NCI-H1048 (cell line): ENCODE measurements around the gene AGRN.

Experiments used
- DNase-seq: peaks from one replicate; lab custom pipeline; 2025; lab: John Stamatoyannopoulos, UW

AGRN gene

DNA sequence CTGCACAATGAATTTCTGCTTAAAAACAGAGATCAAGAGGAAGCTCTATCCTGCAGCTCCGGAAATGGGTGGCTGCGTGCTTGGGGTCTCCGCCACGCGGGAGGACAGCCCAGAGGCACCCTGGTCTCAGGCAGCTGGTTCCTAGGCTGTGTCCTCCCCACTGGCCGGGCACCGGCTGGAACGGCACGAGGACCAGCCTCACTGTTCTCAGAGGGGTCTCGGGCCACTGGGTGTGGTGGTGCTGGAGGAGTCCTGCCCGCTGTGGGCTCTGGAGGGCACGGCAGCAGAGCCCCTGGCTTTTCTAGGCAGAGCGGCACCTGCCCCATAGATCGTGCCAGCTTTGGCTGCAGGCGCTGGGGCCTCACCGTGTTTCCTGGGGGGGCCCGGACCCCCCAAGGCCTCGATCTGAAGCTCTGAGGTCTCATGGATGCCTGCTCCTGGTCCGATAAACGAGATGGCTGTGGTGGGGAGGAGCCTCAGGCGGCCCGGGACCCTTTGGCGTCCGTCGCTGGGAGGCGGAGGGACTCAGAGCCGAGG is 62.4 kb downstream of the AGRN start:
- DNase-seq = no peak

DNA sequence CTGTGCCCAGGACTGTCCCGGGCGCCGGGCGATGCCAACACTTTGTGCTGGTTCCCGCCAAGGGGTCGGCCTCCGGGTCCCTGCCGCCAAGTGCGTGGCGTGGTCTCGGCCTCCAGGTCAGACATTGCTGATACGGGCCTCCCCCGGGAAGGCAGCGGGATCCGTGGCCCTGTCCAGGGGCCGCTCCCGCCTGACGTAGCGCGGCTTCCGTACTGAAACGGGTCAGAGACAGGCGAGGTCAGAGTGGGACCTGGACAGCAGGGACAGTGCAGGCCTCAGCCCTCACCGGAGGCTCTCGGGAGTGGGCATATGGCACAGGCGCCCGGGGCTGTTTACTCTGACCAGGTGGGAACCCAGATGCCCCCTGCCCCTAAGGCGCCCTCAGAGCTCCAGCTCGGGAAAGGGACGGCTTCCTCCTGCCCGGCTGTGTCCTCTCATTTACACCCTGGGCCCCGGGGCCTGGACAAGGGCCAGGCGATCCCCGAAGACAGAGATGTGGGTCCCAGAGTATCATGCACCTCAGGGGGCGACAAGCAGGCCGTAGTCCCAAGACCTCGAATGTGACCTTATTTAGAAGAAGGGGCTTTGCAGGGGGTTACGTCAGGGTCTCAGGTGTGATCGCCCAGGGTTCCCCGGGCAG is 63.0 kb downstream of the AGRN start:
- DNase-seq = no peak

DNA sequence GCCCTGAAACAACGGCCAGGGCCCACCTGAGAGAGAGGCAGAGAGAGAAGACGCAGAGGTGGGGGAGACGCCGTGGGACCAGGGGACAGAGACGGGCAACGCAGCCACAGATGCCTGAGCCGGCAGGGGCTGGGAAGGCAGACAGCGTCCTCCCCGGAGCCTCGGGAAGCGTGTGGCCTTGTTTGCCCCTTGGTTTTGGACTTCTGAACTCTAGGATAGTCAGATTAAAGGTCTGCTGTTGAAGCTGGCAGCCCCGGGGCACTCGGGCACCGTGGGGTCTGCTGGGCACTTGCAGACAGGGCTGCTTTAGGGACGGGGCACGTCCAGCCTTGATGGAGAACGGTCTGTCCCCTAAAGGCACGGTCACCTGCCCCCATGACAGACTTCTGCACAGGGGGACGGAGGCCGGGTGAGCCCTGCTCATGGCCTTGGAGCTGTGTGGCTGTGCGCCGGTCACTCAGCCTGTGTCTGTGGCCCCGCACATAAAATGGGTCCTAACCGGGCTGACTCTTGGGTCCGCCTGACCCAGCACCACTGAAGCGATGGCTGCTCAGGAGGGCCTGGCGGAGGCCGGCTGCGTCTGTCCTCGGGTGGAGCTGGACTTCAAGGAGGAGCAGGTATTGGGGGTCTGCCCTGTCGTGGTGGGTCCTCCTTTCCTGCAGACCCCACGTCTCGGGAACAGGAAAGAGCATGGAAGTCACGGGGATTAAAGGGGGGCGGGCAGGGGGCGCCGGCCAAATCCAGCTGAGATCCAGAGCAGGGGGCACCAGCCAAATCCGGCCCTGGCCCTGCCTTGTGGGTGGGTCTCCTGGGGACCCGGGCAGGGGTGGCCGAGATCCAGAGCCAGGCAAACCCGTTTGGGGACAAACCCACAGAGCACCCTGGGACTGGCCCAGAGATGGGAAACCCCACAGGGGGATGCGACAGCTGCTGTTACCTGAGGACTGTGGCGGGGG is 63.8 kb downstream of the AGRN start:
- DNase-seq = no peak

DNA sequence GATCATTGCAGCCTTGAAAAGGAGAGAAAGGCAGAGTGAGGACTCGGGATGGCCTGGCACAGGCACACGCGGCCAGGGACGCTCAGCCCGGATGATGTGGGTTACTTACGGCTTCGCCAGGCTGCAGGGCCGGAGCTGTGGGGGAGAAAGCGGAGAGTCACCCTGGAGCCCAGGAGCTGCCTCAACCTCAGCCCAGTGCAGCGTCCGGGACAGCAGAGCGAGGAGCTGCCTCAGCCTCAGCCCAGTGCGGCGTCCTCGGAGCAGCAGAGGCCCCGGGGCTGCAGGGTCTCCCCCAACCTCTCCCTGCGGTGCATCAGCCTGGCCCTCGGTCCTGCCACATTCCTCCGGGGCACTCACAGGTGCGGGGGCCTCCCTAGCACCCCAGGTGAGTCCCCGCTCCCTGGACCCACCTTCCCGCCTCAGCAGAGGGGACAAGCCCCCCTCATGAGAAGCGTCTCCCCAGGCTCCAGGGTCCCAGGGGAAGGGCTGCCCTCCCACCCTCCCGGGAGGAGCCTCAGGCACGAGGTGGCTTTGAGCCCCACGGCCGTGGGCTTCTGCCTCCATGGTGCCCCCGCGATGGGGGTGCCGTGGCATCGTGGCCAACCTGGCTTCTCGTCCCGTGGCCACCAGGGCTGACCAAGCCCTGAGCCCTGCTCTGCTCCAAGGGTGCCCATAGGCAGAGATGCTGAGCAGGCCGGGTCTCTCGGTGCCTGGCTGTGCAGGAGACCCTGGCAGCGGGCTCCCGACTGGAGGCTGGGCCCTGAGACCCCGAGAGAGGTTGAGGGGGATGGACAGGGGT is 64.7 kb downstream of the AGRN start:
- DNase-seq = no peak

DNA sequence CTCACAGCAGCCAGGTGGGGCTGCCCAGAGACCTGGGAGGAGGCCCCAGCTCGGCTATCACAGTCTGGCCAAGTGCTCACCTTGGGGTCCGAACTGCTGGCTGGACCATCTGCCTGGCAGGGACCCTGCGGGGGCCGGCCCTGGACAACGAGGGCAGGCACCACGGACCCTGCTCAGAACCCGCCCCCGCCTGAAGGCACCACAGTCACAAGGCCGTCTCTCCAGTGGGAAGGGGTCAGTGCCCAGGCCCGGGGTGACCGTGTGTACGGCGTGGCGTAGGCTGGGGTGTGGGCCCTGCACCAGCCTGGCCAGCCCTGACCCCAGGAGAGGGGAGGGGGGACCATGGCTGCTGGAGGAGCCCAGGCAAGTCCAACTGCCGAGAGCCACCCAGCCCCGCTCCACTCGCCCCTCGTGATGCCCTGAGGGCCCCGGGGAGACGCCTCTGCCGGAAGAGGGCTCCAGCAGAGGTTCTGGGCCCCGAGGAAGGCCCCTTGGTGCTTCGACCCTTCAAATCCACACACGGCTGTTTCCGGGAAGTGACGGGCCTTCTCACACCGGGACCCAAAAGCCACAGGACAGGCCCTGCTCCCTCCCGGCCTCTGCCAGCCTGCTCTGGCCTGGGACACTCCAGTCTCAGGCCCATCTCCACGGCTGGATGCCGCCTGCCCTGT is 65.4 kb downstream of the AGRN start:
- DNase-seq = no peak

DNA sequence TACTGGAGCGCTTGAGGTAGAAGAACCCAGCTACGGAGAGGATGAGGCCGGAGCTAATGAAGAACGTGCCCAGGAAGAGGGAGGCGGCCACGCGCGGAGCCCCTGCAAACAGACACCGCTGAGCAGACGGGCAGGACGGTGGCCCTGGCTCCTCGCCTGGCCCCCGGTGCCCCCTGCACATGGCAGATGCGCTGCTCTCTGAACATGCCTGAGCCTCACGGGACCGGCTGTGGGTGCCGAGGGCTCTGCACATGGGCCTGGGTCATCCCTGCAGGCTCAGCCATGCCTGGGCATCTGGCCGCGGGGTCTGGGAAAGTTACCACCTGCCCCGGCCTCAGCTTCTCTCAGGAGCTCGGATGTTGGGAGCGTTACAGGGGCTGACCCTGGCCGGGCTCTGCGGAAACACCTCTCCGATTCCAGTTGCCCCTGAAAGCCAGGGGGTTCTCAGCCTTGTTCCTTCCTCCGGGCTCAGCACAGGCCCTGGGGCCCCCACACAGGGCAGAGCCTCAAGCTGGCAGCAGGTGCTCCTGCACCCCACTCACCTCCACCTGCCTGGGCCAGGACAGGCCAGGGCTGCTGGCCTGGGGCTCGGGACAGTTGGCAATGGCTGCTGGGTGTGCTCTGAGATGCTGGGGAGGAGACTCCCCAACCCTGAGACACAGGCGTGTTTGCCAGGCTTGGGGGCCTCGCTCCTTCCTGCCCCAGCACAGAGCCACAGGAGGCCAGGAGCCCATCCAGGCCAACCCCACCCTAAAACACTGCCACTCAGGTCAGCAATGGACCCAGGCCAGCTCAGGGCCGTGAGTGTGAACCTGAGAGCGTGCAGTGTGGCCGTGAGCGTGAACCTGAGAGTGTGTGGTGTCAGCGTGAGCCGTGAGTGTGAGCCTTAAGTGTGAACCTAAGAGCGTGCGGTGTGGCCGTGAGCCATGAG is 66.3 kb downstream of the AGRN start:
- no peak for DNase-seq

DNA sequence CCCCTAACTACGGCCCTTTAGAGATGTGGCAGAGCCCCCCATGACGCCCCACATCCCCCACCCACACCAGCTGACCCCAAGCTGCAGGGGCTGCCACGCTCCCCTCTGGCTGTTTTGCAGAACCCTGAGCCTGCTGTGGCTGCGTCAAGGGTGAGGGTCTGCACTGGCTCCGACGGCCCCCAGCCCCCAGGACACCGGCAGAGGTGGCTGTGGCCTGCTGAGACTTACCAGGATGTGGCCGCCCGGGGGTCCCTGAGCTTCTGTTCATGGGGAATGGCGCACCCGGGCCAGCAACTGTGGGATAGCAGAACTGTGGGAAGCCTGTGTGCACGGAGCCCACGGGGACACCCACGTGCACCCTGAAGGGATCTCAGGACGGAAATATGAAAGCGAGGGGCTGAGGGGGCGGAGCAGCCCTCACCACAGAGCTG is 67.0 kb downstream of the AGRN start:
- no peak for DNase-seq

DNA sequence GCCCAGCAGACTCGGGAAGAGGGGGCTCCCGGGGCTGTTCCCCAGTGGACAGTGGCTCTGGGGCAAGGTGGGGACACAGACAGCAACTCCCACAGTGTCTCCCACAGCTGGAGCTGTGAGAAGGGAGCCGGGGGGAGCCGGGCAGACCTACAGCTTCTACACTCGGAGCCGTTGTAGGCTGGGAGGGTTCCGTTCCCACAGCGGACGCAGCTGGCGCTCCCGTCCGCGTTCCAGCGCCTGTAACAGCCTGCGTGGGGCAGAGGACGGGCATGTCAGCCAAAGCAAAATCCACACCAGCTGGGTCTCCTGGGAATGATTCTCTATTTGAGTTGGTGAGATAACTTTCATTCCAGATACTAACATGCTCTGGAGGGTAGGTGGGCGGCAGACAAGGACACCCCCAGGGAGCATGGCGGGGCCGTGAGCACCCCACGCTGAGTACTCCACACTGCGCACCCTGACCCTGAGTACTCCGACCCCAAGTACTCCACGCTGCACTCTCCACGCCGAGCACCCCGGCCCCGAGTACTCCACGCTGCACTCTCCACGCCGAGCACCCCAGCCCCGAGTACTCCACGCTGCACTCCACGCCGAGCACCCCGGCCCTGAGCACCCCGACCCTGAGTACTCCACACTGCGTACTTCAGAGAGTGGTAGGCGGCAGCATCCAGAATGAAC is 67.6 kb downstream of the AGRN start:
- DNase-seq = no peak

DNA sequence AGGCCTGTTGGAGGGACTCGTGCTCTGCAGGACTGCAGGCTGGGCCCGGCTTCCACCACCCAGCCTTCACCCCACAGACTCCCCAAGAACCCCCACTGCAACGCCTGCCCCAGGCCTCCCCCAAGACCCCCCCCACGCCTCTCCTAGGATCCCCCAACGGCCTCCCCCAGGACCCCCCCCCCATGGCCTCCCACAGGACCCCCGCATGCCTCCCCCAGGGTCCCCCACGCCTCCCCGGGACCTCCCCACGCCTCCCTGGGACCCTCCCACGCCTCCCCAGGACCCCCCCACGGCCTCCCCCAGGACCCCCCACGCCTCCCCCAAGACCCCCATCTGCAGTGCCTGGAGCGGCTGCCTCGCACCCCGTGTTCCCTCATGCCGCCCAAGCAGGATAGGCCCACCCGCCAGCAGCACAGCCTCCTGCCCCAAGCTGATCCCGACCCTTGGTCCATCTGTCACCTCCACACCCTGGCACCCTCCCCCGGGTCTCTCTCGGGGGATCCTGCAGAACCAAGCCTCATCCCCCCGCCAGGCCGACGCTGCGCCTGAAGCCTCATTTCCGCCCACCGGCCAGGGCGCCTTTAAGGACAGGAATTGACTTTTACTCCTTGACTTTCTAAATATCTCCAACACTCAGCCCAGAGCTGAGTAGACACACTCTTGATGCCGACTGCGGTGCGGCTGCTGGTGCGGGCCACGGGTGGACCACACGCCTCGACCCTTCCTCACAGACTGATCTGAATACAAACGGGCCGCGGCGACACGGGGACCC is 68.3 kb downstream of the AGRN start:
- DNase-seq = no peak

DNA sequence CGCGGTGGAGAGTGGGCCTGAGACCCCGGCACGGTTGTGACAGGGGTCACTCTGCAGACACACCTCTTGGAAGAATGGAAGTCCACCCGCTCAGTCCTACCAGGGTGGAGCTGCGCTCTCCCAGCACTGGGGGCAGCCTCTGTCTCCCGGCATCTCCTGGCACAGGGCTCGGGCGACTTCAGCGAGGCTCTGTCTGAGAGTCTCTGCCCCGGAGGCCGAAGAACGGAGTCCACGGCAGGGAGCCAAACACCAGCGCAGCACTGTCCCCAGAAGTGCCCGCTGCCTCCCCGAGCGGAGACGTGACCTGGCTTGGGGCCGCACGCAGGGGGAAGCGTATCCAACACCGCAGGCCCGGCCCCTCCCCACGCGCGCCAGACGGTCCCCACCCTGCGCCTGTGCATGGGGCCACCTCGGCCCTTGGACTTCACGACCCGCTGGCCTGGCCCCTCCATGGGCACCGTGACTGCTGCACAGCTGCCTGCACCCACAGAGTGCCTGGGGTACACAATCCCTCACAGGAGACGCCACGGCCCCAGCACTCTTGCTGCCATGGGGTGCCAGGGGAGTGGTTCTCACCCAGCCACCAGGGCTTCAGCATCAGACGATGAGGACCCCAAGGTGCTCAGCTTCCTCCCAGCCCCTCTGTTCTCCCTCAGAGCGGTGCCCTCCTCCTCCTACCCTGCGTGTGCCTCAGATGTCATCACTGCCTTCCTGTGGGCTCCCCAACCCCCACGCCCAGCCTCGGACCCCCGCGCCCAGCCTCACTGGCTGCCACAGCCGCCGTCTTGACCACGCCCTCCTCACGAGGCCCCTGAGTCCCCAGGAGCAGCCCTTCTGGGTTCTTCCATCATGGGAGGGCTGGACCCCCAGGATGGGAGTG is 69.1 kb downstream of the AGRN start:
- DNase-seq = no peak

DNA sequence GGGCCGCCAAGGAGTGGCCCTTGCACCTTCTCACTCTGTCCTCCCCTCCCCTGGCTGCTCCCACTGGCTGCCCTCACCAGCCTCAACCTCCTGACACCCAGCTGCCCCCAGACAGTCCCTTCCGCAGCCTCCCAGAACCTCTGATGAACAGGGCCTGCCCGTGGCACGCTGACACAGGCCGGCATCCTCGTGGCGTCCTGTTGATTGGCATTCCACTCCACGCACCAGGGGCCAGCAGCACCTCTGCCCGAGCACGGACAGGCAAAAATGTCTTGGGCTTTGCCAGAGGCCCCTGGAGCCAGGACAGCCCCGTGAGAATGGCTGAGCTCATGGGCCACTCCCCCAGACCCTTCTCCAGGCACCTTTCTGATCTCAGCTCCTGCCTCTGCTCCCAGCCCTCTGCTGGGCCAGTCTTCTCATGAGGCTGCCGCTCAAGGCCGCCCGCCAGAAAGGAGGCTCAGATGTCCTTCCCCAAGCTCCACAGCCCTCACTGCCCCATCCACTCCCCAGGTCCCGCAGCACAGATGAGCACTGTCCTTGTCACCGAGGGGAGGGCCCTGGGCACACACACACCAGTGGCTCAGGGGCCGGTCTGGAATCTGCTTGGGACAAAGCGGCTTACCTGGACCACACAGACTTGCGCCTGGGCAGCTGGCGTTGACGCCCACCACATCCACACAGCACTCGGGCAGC is 70.0 kb downstream of the AGRN start:
- no peak for DNase-seq

DNA sequence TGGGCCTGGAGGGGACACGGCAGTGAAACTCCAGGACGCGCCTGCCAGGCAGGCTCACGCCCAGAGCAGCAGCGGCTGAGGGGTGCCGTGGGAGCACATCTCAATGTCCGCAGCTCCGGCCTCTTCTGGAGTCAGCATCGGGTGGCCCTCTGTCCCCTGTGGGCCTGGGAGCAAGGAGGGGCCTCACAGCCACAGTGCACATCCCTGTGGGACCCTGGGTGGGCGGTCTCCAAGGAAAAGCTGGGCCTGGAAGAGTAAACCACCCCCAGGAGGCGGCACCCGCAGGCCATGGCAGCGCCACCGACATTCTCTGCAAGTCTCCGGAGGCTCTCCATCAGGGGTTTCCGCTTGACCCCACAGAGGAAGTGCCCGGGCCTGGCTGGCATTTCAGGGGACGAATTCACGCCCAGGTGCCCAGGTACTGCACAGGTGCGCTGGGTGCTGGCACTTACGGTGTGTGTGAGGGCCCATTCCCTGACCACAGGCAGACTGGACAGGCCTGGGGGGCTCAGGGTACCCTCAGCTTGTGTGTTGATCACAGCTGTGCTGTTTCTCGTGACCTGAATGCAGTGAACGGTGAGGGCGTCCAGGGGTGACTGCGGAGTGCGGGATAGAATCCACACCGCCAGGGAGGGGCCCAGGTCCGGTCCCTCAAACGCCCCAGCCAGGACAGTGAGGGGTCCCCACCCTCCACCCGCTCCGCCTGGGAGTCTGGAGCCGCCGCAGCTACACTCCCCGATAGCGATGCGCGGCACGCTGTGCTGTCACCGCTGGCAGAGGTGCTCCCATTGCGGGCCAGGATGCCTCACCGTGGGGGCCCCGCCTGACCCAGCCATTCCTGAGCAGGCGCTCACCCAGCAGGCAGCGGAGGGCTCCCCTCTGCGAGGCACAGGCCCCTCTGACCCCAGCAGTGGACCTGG is 70.8 kb downstream of the AGRN start:
- no peak for DNase-seq

DNA sequence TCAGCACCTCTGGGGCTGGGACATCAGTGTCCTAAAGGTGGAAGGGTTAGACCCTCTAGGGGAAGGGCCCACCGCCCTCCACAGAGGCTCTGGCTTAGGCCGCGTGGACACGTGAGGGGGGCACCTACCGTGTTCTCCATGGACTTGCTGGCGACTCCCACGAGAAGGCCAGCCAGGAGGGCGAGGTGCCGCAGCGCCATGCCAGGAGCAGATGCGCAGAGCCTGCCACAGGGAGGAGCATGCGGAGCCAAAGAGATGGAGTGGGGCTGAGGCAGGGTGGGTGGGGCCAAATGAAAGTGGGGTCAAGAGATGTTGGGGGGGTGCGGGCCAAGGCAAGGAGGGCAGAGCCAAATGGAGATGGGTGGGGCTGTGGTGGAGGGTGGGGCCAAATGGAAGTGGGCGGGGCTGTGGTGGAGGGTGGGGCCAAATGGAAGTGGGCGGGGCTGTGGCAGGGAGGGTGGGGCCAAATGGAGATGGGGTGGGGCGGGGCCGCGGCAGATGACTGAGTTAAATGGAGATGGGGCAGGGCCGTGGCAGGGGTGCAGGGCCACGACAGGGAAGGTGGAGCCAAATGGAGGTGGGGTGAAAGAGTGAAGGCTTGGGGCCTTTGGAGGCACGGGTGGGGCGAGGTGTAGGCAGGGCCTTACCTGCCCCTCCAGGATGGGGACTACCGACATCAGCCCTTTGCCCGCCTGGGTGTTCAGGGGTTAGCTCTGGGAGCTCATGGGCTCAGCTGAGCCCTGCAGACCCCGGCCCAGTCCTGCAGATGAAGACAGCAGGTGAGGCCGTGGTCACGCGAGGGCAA is 71.6 kb downstream of the AGRN start:
- DNase-seq = no peak

DNA sequence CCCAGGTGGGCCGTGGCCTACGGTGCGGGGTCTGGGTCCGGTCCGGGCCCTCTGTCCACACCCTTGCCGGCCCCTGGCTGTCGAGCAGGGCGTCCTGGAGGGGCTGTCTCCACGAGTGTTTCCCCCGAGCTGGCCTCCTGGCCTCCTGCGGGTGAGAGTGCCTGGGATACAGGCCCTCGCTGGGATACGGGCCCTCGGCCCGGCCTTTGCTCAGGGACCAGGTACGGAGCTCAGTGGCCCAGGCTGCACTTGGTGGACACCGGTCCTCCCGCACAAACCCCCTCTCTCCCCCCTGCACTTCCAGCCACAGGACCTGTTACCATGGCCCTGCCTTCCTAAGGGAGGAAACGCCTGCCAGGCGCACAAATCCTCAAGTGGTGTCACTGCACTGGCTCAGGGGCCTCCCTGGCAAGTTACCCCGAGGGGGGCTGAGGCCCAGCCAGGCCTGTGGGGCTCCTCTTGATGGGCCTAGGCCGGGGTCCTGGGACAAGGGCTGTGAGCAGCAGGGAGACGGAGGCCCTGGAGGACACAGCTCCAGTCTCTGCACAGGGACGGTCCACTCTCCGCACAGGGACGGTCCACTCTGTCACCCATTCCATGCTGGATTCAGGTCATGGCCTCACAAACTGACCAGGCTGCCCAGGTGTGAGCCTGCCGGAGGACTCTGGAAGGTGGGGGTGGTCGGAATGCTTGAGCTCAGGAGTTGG is 72.4 kb downstream of the AGRN start:
- no peak for DNase-seq
